GM12891 (cell line): ENCODE data around the gene FARP1.

Source experiments
- POLR2A ChIP-seq: IDR thresholded peaks from 2 replicates; pipeline ENCODE4 v1.6.1; 2011; ENCODE audit warnings: low read depth, low read length, control low read depth
- POLR2AphosphoS5 ChIP-seq: IDR thresholded peaks from 2 replicates; pipeline ENCODE4 v1.6.1; 2011; ENCODE audit warnings: low read depth, low read length, control low read depth
- POU2F2 ChIP-seq: IDR thresholded peaks from 2 replicates; pipeline ENCODE4 v1.6.1; 2011; ENCODE audit warnings: low read depth, mild to moderate bottlenecking, control low read depth, low read length, moderate library complexity
- SPI1 ChIP-seq: IDR thresholded peaks from 2 replicates; pipeline ENCODE4 v1.6.1; 2011; ENCODE audit warnings: low read depth, low read length, control low read depth
- TAF1 ChIP-seq: IDR thresholded peaks from 2 replicates; pipeline ENCODE4 v1.6.1; 2011; ENCODE audit warnings: low read depth, low read length, control low read depth

- TF ChIP-seq POLR2AphosphoS5 = no peak
- no peak for TF ChIP-seq POLR2A
- no peak for TF ChIP-seq TAF1
- no peak for TF ChIP-seq POU2F2
- TF ChIP-seq SPI1 = no peak
Observed at GRCh38 chr13:98299235-98299965, 156.5 kb downstream of the FARP1 start.
